Lower lobe of right lung (tissue), 2 donors: ENCODE measurements around the gene CD200R1L. TPM values are rescaled to one million over a fixed set of nuclear protein-coding genes. Genes with fewer than 3 reads are reported as not detected.
"Not testable (repeated sequence)": the region's sequence is repeated elsewhere in the genome, so short reads cannot be mapped to it uniquely, and the experiment has no call there.

ENCODE experiments used
- ATAC-seq, 2 donors: fragments of 200-7000 bp; cut with Tn5 transposase; one replicate each; pipeline ENCODE4 v1.9.1; 2020 to 2022; ENCODE audit warnings: mild to moderate bottlenecking in 2 of 2, moderate library complexity in 2 of 2
- DNase-seq: peaks from one replicate; pipeline ENCODE4 v3.0.0-alpha.2; 2020
- H3K27ac ChIP-seq: fragments of 200-600 bp; one replicate; pipeline ENCODE4 v1.8.0; 2022
- H3K27me3 ChIP-seq: fragments of 200-600 bp; one replicate; pipeline ENCODE4 v1.8.0; 2022; ENCODE audit warnings: low read depth
- H3K36me3 ChIP-seq: fragments of 200-600 bp; one replicate; pipeline ENCODE4 v1.8.0; 2022; ENCODE audit warnings: mild to moderate bottlenecking
- H3K4me1 ChIP-seq: fragments of 200-600 bp; one replicate; pipeline ENCODE4 v1.8.0; 2022
- H3K4me3 ChIP-seq: fragments of 200-600 bp; one replicate; pipeline ENCODE4 v1.8.0; 2022; ENCODE audit warnings: mild to moderate bottlenecking
- H3K9me3 ChIP-seq: fragments of 200-600 bp; one replicate; pipeline ENCODE4 v1.8.0; 2022
- intact Hi-C: fragments of 100-400 bp; cut with DNase I; formaldehyde crosslinking; loops from one replicate; pipeline ENCODE4 v1.11.0; 2022
- total RNA-seq: library from RNA; stranded (reverse); fragmentation: NEBNext Ultra II Directional; extraction: Animal tissue kit (Norgen Biotek cat#: 25700); gene quantifications from one replicate; pipeline ENCODE4 v1.2.1, GENCODE V29; 2021
- TF ChIP-seq, protein P1 (sequence below): fragments of 200-600 bp; IDR thresholded peaks from one replicate; pipeline ENCODE4 v1.8.0; 2022; ENCODE audit warnings: antibody characterized with exemption, mild to moderate bottlenecking
- donor health status: DM: no; HTN: yes; CAD: no; lungs with severe emphysema.

CD200R1L gene
- total RNA-seq, 1 donor from 2014 or later = not detected

DNA sequence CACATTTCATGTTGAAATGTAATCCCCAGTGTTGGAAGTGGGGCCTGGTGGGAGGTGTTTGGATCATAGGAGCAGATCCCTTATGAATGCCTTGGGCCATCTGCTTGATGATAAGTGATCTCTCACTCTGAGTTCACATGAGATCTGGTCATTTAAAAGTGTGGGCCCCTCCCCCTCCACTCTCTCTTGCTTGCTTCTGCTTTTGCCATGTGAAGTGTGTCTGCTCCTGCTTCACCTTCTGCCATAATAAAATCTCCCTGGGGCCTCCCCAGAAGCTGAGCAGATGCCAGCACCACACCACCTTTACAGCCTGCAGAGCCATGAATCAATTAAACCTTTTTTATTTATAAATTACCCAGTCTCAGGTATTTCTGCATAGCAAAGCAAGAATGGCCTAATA, 14.2 kb upstream of the CD200R1L start:
- DNase-seq (no peak), ATAC-seq (no peak)
- TF ChIP-seq, protein P1, sequence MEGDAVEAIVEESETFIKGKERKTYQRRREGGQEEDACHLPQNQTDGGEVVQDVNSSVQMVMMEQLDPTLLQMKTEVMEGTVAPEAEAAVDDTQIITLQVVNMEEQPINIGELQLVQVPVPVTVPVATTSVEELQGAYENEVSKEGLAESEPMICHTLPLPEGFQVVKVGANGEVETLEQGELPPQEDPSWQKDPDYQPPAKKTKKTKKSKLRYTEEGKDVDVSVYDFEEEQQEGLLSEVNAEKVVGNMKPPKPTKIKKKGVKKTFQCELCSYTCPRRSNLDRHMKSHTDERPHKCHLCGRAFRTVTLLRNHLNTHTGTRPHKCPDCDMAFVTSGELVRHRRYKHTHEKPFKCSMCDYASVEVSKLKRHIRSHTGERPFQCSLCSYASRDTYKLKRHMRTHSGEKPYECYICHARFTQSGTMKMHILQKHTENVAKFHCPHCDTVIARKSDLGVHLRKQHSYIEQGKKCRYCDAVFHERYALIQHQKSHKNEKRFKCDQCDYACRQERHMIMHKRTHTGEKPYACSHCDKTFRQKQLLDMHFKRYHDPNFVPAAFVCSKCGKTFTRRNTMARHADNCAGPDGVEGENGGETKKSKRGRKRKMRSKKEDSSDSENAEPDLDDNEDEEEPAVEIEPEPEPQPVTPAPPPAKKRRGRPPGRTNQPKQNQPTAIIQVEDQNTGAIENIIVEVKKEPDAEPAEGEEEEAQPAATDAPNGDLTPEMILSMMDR = no peak
- Histone ChIP-seq H3K36me3 (no peaks in the 10 kb centered on the region), H3K4me3 (no peak overlapping the region), H3K4me1 (no peaks in the 10 kb centered on the region), H3K9me3 (peaks cover 2% of the 10 kb centered on the region), H3K27me3 (no peaks in the 10 kb centered on the region), H3K27ac (no peak overlapping the region)
- intact Hi-C loops = no loop called here

DNA sequence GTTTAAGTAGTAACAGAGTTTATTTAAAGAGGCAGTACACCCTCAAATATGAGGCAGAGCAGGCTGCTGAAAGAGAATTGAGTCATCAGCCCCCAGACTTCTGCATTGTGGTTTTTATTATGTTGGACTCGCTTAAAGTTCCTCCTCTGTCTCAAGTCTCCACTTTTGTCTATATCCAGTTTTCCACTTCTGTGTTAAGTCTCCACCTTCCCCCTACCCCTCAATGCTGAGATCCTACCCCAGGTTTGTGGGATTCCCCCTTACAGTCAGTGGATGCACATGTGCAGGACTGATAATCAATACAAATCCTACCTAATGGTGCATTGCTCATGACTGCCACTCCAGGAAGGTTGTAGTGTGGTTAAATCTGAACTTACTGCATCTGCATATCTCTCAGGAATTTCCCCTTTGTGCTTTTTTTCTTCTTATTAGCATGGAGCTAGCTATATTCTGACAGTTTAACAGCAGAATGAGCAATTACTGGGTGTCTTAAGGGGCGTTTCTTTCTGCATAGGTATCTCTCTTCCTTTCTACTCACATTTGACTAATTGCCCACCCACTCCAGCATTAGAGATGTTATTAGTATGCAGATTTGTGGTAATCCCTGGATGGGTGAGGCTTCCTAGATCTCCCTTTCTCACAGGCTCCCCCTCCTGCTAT, 11.9 kb upstream of the CD200R1L start:
- DNase-seq = no peak
- intact Hi-C loops = no loop called here

DNA sequence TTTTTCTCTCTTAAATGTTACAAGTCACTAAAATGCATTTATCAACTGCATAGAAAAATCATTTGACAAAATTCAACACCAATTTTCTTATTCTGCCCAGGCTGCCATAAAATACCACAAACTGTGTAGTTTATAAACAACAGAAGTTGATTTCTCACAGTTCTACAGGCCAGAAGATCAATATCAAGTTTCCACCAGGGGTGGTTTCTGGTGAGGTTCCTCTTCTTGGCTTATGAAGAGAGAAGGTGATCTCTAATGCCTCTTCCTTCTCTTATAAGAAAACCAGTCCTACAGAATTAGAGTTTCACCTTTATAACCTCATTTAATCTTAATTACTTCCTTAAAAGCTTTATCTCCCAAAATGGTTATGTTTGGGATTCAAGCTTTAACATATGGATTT, 10.9 kb upstream of the CD200R1L start:
- peaks cover 2% of the 10 kb centered on the region for H3K9me3 ChIP-seq

More for the DNA sequence above, 11.9 kb upstream of the CD200R1L start:
- Histone ChIP-seq H3K27ac (no peak overlapping the region), H3K4me3 (no peak overlapping the region), H3K27me3 (no peaks in the 10 kb centered on the region), H3K4me1 (no peaks in the 10 kb centered on the region), H3K36me3 (no peaks in the 10 kb centered on the region), H3K9me3 (peaks cover 2% of the 10 kb centered on the region)
- peak; percentile 73 for ATAC-seq
- TF ChIP-seq, protein P1 = no peak

DNA sequence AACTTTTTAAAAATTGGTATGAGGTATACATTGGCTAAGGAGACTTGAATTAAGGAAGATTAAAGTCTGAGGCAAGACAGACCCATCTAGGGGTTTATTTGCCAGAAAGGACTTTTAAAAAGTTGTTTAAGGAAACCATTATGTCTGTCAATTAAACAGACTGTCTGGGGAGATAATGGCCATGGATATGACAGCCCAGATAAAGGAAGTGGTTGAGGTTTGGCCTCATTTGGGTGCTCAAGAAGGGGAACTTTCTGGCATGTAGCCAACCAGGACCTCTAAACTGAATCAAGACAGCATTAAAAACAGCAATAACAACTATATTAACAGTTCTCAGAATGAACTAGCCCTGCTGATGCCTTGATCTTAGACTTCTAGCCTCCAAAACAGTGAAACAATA, 9.9 kb upstream of the CD200R1L start:
- intact Hi-C loops = no loop called here
- Histone ChIP-seq H3K9me3 (peaks cover 4% of the 10 kb centered on the region), H3K27me3 (no peaks in the 10 kb centered on the region), H3K4me3 (no peak overlapping the region), H3K36me3 (no peaks in the 10 kb centered on the region), H3K27ac (no peak overlapping the region), H3K4me1 (no peaks in the 10 kb centered on the region)
- TF ChIP-seq, protein P1 = no peak
- DNase-seq (no peak), ATAC-seq (no peak)

More for the DNA sequence above, 10.9 kb upstream of the CD200R1L start:
- Histone ChIP-seq H3K36me3 (no peaks in the 10 kb centered on the region), H3K27ac (no peak overlapping the region), H3K4me3 (no peak overlapping the region), H3K27me3 (no peaks in the 10 kb centered on the region), H3K4me1 (no peaks in the 10 kb centered on the region)
- ATAC-seq (no peak), DNase-seq (no peak)
- intact Hi-C loops = no loop called here
- TF ChIP-seq, protein P1 = no peak

DNA sequence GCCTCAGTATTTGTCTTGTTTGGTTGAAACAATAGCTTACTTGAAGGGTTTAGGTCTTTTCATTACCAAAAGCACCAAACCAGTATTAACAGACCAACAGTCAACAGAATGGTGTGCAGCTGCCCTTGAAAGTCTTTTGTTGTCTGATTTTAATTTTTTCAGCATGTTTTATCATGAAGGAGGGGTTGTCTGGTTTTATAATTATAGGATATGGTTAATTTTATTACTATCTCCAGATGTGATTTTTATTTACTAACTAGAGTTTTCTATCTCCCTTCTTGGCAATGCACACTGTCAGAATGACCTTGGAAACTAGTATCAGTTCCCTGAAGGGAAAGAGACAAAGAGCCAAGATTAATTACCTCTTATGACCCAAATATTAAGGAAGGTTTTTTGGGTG, 9.2 kb upstream of the CD200R1L start:
- Histone ChIP-seq H3K27me3 (no peaks in the 10 kb centered on the region), H3K27ac (no peak overlapping the region), H3K4me3 (no peak overlapping the region), H3K4me1 (no peaks in the 10 kb centered on the region), H3K36me3 (no peaks in the 10 kb centered on the region), H3K9me3 (peaks cover 9% of the 10 kb centered on the region)
- ATAC-seq (no peak), DNase-seq (no peak)
- intact Hi-C loops = no loop called here
- TF ChIP-seq, protein P1 = no peak

- H3K27me3 ChIP-seq, H3K4me1 ChIP-seq, H3K36me3 ChIP-seq, H3K9me3 ChIP-seq, intact Hi-C loops, H3K4me3 ChIP-seq, H3K27ac ChIP-seq, DNase-seq, ATAC-seq: not testable (repeated sequence)
Observed at GRCh38 chr3:112855074-112855473, 8.4 kb upstream of the CD200R1L start.
